Suppressor macrophage (primary cell): ENCODE results near the gene SGCD.
"Not testable (repeated sequence)": the region's sequence is repeated elsewhere in the genome, so short reads cannot be mapped to it uniquely, and the experiment has no call there.

Experiments
- DNase-seq, 4 experiments: peaks; one replicate each; pipeline ENCODE4 v3.0.0-alpha.2; 2020 to 2022

SGCD gene

DNA sequence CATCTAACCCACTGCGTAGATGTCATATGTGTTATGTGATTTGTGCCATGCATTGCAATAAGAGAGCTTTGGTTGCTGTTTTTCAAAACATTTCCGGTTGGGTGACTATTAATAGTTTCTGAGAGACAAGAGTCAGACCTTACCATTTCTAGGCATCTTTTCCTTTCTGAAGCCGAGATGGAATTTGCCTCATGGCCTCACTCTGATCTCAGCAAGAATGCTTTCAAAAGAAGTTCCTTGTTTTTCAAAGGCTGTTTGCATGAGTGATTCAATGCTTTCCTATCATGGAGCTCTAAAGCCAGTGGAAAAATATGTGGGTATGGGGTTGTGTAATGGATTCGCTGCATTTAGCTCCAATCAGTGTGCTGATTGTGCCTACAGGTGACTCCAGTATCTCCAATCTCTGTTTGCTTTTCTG, 320.1 kb downstream of the SGCD start:
- DNase-seq, result no peak

DNA sequence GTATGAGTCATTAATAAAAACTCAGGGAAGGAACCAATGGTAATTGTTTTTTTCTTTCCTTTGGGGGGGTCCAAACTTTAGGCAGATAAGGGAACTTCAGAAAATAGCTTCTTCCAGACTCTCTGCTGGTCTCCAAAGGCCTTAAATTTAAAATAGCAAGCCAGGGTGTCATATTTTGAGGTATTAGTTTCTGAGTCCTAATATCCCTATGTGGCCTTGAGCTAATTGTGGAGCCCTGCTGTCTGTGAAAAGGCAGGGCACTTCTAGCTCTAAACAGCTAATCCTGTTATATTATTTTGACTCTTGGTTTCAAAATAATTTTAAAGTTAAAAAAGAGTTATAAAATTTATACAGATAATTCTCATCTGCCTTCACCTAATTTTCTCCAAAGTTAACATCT, 327.5 kb downstream of the SGCD start:
- DNase-seq, result no peak

DNA sequence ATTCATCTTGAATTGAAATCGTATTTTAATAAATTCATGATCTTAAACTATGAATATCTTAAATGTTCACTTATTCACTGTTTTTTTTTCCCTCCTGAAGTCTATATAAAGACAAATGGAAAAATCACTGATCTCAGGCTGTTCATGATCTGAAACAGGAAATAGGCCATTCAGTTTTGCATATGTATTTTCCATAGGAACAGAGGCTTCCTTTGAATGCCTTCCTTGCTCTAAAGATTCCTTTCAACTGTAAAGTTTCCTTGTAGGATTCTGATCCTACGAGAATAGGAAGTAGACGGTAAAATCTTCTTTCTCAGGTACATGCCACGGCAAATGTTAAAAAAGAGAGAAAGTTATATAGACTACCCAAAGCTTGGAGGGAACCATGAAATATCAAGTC, 328.8 kb downstream of the SGCD start:
- no peak for DNase-seq

DNA sequence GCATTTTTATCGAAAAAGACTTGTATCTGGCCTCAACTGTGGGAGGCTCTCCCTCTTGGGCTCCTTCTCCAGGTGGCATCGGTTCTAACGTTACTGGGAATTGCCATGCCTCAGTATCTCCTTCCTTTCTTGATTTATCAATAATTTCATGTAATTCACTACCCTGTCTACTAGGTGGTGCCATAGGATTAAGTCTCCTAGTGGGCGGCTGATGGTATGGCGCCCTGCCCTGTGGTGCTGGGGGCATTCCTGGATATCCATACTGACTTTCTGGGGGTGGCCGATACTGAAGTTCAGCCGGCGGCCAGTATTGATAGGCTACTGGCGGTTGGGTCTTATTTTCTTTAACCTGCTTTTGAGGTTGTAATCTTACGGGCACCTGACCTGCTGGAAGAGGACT, 337.9 kb downstream of the SGCD start:
- DNase-seq, result not testable (repeated sequence)

DNA sequence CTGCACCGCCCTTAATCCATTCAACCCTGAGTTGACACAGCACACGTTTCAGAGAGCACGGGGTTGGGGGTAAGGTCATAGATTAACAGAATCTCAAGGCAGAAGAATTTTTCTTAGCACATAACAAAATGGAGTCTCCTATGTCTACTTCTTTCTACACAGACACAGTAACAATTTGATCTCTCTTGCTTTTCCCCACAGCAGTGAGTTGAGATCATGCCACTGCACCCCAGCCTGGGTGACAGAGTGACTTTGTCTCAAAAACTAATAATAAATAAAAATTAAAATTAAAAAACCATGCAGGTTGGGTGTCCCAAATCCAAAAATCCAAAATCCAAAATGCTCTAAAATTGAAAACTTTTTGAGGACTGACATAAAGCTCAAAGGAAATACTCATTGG, 339.7 kb downstream of the SGCD start:
- not testable (repeated sequence) for DNase-seq

DNA sequence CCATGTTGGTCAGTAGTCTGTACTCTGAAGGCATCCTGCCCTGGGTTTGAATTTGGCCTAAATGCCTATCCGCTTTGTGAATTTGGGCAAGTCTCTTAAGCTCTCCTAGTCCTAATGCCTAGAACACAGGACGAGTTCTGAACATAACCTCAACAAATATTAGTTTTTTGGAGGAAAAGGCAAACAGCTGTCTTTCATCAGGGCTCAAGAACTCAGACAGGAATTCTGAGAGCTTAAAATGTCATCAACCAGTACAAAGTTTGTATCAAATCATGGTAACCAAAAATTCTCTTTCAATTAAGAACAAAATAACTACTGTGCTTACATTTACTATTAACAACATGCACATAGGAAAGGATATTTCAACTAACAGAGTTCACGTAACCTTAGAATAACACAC, 340.7 kb downstream of the SGCD start:
- no peak for DNase-seq

DNA sequence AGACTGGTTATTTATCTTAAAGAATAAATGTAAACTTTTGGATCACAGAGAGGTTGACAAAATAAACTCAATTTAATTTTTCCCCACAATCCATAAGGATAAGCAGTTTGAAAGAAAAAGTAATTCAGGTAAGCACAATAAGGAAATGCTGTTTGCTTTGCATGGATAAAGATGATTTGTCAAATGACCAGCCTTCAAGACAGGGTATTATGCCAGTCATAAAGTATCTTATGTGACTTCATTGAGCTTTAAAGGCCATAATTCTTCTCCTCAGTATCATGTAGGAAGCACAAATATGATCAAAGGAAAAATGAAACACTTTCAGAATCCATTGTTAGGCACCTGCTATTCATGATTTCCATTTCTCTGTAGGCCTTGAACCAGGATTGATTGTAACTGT, 342.5 kb downstream of the SGCD start:
- no peak for DNase-seq

DNA sequence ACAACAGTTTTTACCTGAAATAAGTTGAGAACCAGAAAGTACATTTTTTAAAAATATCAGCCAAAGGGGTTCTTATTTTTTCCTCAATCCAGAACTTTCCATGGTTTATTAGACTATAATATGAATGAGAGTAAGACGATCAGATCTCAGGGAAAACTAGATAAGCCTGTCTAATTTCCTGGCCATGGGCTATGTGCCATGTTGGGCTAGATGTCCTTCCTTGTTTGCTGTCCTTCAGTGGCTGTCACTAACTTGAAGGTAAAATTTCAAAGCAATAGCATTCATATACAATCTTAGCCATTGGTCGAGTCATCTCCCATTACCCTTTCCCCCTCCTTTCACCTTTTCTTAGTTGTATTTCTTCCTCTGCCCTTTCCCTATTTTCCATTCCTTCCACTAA, 343.7 kb downstream of the SGCD start:
- no peak for DNase-seq

DNA sequence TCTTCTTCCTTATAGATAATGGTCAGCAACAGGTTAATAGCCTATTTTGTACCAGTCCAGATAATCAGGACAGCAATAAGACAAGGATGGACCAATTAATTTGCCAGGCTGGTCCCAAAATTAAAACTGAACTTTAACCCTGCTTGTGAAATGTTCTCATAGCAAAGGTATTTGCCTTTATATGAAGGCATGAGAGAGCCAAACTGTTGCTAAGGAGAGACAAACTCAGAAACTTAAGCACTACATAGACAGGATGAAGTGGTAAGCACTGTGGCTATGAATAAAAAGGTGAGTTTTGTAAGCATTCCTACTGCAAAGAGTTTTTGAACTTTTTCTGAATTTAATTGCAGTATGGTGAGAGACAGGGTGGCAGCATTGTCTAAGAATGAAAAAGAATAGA, 348.4 kb downstream of the SGCD start:
- no peak for DNase-seq

DNA sequence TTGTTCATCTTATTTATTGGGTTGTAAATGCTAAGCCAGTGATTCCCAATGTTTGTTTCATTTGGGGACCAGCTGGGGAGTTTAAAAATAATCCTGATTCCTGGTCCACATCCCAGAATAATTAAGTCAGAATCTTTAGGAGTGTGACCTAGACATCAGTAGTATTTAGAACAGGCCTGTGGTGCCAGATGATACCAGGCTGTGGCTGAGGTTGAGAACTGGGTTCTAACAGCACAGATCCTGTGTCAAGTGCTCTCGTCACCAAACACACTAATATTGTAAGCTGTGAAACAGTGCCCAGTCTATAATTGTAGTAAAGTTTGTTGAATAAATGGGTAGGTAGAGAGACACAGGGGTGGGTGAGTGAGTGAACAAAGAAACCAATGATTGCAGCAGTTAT, 351.0 kb downstream of the SGCD start:
- DNase-seq, result no peak

DNA sequence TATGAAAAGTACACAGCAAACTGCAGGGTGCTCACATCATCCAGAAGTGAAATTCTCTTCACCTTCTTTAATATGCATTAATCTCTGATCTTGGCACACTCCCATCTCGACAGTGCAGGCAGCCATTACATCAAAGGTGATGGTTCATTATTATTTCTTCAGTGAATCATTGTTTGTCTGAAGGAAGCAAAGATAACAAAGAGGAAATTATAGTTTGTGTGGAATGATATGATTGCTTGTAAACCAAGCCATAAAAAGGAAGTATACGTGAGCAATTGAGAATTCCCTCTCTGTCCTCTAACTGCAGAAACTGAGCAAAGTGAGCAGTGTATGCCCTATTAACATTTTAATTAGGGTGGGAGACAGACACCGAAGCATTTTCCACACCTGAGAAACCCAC, 351.5 kb downstream of the SGCD start:
- no peak for DNase-seq

DNA sequence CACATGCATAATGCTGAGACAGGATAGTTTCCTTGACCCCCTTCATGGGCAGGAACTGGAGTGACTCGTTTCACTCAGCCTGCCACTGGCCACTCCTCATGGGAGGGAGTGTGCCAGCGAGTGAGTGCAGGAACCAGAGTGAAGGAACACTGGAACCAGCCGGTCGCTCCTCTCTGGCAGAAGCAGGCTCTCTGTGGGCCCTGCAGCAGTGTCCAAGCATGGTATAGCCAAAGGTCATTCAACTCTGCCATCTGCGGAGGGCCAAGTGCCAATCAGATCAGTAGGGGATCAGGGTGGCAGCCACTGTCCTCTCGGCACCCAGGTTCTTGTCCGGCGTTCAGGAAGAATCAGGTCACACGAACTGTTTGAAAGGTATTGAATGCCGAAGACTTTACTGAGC, 353.9 kb downstream of the SGCD start:
- DNase-seq, result no peak

DNA sequence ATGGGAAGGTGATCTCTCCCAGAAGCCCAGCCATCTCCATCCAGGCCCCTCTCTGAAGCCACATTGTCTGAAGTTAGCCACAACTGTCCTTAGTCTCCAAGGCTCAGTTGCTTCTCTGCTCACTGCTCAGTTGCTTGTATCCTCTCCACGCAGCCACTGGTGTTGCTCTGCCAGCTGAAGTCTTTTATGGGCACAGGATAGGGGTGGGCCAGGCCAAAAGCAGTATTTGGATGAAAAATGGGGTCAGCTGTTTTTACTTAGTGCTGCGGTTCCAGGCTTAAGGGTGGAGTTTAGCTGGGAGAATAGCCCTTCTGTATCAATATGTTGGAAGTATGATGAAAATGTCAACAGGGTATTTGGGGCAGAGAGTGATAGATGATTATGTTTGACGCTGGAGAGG, 354.3 kb downstream of the SGCD start:
- no peak for DNase-seq

DNA sequence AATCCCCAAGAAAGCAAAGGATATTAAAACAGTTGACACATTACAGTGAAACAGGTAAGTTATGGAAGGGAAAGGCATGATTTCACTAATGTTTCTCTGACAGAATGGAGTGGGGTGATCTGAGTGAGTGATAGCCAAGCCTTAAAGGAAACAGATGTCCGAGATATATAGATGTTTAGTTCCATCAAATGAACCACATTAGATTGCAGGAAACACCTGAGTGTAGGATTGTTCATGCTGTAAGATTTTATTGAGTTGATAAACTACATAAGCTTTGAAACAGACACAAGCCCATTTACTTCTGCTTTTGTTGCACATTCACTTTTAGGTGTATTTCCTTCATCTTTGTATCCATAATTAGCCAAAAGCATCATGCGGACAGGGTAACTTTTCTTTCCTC, 356.0 kb downstream of the SGCD start:
- no peak for DNase-seq

DNA sequence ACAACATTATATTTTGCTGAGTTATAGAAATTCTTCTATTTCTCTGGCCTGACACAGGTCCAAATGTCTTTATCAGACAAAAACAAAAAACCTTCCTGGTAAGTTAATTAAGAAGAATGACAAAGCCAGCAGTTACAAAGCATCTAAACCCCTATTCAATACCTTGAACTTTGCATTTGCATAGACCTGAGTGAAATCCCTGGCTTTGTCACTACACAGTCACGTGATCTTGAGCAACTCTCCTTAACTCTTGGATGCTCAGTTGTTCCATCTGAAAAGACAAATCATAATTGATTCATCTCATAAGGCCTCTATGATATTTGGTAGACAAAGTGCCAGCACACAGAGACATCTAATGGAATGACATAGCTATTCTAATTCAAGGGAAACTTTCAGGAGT, 356.5 kb downstream of the SGCD start:
- no peak for DNase-seq

DNA sequence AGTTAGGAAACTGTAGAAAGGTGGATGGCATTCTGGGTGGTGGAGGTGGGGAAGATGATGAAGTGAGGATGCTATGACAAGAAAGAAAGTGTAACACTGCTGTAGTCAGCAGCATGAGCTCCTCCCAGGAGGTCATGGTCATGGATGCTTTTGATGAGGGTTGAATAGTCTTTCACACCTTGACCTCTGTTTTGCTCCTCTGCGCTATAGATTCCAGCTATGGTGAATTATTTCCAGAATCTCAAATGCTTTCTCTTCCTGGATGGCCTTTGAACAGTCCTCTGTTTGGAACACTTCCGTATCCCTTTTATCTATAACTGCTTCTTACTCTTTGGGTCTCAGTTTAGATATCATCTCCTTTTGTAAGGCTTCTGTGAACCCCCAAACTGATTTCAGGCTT, 357.3 kb downstream of the SGCD start:
- DNase-seq, result no peak

DNA sequence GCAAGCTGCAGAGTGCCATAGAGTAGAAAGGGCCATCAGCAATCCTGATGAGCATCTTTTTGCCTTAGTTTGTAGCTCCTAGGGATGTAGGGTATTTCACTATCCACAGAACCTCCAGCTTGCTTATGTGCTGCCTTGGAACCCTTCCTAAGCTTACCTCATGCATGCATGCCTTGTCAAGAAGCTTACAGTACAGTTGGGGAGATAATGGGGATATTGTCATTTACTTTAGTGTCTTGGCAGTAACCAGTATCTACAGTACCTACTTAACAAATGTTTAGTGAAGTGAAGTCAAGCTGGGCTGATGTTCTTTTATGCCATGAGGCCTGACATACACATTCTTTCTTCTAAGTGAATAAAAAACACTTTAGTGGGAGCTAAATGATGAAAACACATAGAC, 358.5 kb downstream of the SGCD start:
- no peak for DNase-seq

DNA sequence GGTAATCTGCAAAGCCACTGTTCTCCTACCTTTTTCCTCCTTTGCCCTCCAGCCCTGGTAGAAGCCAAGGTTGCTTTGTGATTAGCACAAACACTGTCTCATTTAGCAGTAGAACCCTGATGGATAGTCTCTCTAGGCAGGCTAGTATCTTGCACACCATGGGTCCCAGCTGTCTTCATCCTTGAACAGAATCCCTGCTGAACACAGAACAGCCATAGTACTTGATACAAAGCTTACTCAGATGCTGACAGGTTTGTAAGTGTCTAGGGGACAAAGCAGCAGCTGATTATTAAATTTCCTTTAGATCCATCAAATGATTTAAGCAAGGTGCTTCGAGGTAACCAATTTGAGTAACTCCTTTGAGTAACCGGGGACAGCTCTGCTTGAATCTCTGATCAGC, 359.4 kb downstream of the SGCD start:
- DNase-seq, result no peak

DNA sequence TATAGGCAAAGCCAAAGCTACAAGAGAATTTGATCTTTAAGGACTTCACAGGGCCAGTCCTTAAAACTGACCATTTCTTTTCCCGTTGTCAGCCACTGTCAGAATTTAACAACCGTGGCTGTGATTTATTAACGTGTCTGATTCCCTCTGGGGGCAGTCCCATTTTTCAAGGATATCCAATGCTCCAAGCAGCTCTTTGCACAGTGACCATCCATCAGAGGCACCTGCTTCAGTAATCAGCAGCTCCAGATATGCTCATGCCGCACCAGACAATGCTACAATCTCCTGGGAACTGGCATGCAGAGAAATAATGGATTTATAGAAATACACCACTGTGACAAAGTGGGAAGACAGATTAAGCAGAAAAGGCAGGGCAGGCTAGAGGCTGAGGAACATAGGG, 359.8 kb downstream of the SGCD start:
- no peak for DNase-seq

DNA sequence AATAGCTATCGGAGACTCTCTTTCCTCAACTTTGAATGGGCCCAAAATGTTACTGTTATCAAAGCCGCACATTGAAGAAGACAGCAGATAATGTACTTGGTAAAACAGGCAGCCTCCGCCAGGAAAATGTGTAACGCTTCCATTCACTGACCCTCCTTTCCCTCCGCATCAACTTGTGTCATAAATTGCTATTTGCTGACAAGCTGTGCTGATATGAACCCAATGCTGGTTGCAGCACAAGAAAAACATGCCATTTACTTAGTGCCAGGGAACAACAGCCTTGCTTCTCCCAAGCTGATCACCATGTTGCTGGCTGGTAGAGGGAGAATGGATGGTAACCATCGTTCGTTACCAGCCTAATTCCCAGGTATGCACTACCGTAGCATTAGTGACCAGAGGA, 360.6 kb downstream of the SGCD start:
- no peak for DNase-seq

DNA sequence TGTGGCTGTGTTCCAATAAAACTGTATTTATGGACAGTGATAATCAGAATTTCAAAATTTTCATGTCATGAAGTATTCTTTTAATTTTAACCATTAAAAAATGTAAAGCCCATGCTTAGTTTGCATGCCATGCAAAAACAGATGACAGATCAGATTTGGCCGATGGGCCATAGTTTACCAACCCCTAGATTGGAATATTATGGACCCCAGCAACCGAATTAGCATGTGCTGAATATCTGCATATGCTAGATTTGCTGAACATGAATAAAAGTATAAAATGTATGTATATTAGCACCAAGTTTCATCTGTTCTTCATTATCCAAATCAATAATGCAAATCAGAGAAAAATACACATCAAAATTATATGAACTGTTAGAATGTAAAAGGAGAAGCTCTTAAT, 364.6 kb downstream of the SGCD start:
- DNase-seq, result no peak

DNA sequence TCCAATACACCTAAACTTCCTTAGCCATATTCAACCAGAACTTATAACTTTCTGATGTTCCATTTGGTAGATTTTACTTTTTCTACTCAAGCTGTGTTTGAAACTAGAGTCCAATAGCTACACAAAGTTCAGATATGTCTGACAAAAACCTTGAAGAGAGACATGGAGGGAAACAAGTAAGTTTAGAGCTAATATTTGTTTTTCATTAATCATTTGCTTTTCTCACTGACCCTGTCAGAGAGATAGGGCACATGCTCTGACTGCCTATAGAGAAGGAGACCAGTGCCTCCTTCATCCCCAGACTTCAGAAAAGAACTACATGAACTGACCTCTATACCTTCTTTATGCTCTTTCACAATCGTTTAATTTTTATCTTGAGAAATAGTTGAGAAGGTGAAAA, 366.1 kb downstream of the SGCD start:
- DNase-seq, result no peak

DNA sequence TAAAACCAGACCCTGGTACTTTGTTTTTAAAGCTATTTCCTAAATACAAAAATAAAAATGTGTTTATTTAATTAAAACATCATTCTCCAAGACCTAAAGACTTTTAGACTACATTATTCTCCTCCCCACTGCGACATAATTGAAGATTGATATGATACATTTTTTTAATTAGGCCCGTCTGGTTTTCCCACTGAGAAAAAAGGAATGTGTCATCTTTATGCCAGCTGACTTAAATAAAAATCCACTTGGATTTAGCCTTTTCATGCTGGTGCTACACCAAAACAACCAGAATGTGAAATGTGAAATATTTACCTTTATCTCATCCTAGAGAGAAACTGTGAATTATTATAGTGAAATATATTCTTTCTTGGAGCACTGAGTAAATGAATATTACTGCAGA, 367.6 kb downstream of the SGCD start:
- DNase-seq, result no peak

DNA sequence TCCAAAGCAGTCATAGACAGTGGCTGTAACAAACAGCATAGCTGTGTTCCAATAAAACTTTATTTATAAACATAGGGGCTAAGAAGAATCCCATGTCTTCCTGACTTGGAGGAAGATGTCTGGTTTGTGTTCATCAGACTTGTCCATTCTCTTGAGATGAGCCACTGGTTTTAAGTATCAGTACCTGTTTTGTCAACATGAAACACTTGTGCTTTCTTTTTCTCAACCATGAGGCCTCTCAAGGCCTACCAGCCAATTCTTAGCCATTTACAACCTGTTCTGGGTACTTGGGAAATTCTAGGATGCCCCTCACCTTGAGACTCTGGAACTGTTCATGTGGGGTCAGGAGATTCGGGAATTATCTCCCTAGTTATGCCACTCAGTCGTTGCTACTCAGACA, 368.8 kb downstream of the SGCD start:
- DNase-seq, result no peak

DNA sequence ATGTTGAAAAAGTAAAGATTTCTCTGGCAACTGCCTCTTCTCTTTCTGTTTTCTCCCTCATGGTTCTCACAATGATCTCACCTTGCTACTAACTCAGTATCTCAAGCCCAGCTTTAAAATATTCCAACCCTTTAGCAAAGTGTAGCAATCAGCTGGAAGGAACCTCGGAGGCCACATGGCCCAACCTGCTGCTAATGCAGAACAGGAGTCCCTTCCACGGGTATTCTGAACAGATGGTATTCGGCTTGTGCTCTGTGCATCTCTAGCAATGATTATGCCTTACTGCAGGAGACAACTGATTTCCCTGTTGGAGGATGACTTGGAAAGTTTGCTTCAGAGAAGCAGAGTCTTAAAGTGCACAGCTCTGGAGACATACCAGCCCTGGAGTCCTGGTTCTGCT, 371.4 kb downstream of the SGCD start:
- no peak for DNase-seq

DNA sequence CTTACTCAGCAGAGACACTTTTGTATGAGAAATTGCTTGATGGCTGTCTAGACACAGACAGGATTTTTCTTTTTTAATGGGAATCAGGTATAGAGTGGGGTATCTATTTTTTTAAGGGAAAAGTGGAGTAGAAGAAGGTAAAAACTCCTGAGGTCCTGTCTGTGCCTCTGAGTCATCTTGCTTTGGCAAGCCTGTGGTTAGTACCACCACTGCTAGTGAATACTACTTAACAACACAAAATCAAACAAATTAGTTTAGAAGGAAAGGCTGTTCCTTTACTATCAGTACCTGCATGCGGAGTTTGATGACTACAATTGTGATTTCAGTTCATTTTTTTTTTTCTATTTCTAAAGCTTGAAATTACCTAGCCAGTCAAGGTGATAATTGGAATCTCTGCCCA, 372.2 kb downstream of the SGCD start:
- no peak for DNase-seq
